GM18517 (cell line): Measurements from ENCODE around the gene KBTBD7.

Experiments
- ATAC-seq: cut with Tn5 transposase; IDR thresholded peaks from one replicate; pipeline ENCODE4 v1.9.1; 2021; ENCODE audit warnings: mild to moderate bottlenecking, moderate library complexity; ENCODE audit not compliant: unreplicated experiment

The KBTBD7 gene

GRCh38 chr13:41144576-41144975 is 49.8 kb downstream of the KBTBD7 start:
- ATAC-seq: no peak
